ENCODE measurements around the gene TBC1D8.

Gene TBC1D8

GRCh38 chr2:101111262-101111838 is 39.8 kb downstream of the TBC1D8 start:
- DNase-seq, result no peak

DNA sequence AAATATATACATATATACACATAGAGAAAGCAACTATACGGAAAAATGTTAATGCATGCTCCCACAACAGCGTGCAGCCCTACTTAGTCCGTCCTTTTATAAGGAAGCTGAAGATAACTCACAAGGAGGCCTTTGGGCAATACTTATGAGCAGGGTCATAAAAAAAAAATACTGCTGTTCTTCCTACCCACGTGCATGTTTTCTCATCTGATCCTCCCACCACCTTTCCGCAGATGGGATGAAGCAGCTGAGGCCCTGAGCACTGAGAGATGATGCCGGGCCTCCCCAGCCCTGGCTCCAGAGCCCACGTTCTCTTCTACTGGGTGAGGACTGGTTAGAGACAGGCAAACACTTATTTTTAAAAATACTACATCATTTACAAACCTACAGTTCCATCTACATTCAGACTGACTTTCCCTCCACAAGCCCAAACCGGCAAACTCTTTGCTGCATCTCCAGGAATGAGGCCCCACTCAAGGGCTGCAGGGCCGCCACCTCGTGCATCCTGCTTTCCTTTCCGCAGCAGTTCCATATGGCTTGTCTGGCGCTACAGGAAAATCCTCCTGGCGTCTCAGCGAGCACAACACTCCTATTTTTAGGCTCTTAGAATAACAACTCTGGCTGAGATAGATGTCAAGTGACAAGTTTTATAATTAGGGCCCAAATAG is 41.6 kb downstream of the TBC1D8 start:
- no peak for DNase-seq

DNA sequence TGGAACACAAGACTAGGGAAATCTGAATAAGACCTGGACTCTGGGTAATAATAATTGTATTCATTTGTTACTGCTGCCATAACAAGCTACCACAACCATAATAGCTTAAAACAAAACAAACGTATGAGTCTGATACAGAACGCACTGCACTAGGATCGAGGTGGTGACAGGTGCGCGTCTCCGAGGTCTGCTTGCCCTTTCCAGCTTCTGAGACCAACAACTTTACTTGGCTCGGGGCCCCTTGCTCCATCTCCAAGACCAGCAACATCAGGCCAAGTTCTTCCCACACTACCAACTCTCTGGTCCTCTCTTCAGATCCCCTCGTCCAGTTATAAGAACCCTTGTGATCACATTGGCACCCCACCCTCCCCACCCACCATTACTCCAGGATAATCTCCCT is 42.8 kb downstream of the TBC1D8 start:
- DNase-seq, result no peak

- no peak for DNase-seq
Observed at GRCh38 chr2:101107241-101107640, 43.9 kb downstream of the TBC1D8 start.

- no peak for DNase-seq
Observed at GRCh38 chr2:101106453-101107181, 44.6 kb downstream of the TBC1D8 start.

- no peak for DNase-seq
Observed at GRCh38 chr2:101105654-101106053, 45.5 kb downstream of the TBC1D8 start.

GRCh38 chr2:101097638-101098037 is 53.5 kb downstream of the TBC1D8 start:
- DNase-seq, result no peak

DNA sequence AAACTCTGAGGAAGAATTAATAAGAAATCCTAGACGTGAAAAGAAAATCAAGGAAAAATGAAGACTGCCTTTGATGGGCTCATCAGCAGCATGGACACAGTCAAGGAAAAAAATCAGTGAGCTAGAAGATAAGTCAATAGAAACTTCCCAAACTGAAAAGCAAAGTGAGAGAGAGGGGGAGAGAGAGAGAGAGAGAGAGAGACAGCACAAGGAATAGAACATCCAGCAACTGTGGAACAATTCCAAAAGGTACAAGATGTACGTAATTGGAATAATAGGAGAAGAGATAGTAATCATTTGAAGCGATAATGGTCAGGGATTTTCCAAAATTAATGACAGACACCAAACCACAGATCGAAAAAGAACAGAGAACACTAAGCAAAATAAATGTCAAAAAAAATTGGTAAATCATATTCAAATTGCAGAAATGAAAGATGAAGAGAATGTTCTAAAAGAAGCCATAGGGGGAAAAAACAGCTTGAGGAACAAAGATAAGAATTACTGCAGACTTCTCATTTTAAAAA is 54.5 kb downstream of the TBC1D8 start:
- no peak for DNase-seq

DNA sequence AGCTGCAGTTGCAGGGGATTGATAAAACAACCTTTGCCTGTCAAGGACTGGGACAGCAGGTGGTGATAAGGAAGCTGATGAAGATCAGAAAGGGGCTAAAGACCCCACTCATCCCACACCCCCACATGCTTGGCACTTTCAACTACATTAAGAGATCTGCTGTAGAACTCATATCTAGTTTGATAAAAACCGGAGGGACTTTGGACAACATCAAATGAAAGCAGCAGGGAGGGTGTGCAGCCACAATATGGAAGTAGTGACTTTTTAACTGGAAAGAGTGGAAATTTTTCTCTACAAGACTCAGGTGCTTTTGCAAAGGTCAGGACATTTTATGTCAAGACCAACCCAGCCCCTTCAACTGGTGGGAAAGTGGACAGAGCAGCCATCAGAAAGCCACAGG is 56.8 kb downstream of the TBC1D8 start:
- DNase-seq, result no peak

DNA sequence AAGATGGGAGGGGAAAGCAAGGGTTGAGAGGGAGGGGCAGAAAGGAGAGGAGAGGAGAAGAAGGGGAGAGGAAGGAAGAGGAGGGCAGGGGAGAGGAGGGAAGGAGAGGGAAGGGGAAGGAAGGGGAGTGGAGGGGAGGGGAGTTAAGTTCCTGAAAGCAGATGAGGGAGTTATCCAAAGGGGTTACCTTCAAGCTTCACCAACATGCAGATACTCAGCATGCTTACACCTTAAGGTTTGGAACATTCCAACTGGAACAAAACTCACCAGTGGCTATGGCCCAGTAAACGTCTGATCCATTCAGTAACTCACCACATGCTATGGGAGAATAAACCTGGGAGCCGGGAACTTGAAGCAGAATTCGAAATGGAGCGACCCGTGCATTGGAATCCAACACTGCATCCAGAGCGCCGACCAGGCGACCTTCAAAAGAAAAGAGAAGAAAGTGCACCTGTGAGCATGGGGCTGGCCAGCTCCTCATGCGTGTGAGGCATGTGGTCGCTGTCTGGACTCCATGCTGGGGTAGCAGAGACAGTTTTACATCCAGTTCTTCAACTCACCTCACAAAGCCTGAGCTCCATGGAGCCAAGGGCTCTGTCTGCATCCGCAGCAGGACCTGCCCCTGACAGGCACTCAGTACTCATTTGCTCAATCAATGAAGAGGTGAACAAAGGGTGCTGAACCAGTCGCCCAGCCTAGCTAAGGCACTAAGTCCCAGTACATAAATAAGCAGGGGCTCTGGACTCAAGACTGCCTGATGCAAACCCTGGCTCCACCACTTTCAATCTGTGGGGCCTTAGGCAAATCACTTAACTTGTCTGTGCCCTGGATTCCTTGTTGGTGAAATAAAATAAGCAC is 61.0 kb downstream of the TBC1D8 start:
- no peak for DNase-seq

DNA sequence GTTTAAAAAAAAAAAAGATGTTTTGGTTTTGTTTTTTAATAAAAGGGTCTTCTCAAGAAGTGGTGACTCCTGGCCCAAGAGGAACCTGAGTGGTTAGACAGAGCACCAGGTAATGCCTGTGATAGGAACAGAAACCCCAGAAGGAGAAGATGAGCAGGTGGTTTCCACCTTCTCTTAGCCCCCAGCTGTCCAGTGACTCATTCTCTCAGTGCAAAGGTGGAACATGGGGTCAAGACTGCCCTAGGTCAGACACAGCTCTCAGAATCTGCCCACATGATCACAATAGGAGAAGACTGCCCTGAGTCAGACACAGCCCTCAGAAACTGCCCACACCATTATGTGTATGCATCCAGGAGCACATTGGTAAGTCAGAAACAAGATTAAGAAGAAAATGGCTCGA is 61.8 kb downstream of the TBC1D8 start:
- DNase-seq, result no peak

GRCh38 chr2:101087638-101088037 is 63.5 kb downstream of the TBC1D8 start:
- DNase-seq, result no peak

DNA sequence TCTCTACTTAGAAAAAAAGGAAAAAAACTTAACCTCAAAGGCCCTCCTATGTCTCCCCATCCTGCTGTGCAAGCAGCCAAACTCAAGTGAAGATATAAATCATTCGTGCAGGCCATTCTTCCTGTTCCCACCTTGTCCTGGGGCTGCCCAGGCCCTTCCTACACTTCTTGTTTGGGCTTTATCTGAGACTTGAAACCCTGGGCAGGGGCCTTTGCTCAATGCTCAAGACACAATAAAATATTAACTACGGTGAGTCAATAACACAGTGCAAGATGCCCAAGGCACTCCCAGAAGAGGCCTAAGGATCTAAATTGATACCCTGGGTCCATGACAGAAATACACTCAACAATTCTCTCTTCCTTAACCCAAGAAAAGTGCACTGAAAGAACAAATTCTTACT is 67.6 kb downstream of the TBC1D8 start:
- no peak for DNase-seq

DNA sequence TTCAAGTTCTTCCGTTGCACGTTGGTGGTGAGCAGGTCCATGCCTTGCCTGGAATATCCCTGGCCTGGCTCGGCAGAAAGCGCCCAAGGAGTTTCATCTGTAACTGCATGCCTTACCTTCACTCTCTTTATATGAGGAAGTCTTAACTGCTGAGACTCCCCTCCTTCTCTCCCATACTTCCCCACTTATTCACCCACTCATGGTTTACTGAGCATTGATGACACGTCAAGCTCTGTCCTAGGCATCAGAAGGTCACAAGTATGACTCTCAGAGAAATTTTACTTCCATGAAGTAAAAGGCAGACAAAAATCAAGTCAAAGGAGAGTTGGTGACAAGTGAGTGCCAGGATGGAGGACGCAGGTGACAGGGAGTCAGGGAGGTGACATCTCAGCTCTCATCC is 68.2 kb downstream of the TBC1D8 start:
- no peak for DNase-seq

DNA sequence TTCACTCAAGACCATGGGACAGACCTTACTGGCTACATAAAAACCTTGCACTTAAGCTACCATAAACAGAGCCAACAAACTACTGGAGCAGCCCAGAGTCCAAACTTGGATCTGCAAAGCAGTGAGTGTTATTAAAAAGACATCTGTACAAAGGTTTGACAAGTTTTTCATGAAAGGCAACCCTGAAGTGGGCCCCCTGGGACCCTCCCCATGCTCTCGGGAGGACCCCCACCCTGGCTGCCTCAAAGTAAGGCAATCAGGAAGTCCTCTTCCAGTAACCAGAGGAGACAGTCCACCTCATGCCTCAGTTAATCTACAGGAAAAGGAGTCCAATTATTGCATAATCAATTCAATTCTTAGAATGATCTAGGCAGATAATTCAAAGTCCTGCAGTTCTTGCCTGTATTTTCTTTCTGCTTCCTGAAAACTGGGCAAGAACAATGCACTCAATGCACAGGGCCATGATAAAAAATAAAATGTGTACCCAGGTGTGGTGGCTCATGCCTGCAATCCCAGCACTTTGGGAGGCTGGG is 69.7 kb downstream of the TBC1D8 start:
- no peak for DNase-seq

GRCh38 chr2:101080211-101081068 is 70.7 kb downstream of the TBC1D8 start:
- DNase-seq, result no peak

- no peak for DNase-seq
Observed at GRCh38 chr2:101076581-101076980, 74.6 kb downstream of the TBC1D8 start.

DNA sequence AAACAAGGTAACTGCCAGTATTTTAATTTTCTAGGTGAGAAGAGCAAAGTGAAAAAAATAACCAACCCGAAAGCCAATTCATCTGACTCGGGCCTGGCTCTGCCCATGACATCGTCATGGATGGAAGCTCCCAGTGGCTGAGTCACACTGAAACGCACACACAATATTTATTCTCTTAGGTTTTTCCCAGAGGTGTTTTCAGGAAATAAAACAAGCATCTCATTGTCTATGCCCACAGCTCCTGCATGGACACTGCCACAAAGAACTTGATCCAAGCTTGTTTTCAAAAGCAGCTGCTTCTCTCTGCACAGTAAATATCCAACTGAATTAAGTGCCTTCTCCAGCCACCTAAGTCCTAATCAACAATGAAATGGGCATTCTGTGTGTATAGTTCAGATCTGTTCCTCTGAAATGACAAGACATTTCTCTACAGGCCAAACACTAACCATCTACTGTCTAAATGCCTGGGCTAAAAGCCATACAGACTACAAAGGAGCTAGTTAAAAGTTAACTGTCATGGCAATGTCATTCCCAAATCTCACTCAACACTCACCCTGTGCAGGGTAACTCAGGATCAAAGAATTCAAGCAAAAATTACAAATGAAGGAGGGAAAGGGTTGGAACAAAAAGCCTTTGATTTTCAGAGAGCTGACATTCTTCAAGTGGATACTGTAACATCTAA is 86.2 kb downstream of the TBC1D8 start:
- DNase-seq, result no peak

- DNase-seq, result no peak
Observed at GRCh38 chr2:101064505-101064867, 86.7 kb downstream of the TBC1D8 start.

DNA sequence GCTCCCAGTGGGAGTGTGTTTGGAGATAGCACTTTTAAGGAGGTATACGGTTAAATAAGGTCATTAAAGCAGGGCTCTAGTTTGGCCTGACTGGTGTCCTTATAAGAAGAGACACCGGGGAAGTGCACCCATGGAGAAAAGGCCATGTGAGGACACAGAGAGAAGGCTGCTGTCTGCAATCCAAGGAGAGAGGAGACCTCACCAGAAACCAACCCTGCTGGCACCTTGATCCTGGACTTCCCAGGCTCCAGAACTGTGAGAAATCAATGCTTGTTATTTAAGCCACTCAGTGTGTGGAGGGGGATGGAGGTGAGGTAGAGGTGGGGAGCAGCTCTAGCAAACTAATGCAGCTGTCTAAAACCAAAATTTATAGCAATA is 87.1 kb downstream of the TBC1D8 start:
- DNase-seq, result no peak

- no peak for DNase-seq
Observed at GRCh38 chr2:101063352-101064124, 87.6 kb downstream of the TBC1D8 start.

Data from NCI-H2081 treated with DMSO at 0.1 percent for 48 hours (cell line).